Right forelimb (tissue), 1 donor: ENCODE results near the gene PIWIL1.

ENCODE experiments used
- DNase-seq: peaks from one replicate; pipeline ENCODE4 v3.0.0-alpha.2; 2018

Gene PIWIL1

GRCh38 chr12:130337488-130338303, at the start of gene PIWIL1:
Gene PIWIL1, plus strand, starts transcription at chr12:130337887. Its CDS starts 4,705 bp downstream, at chr12:130342592.
- no peak for DNase-seq

GRCh38 chr12:130288206-130288605, 49.5 kb upstream of the PIWIL1 start:
- DNase-seq = no peak

GRCh38 chr12:130288691-130289090, 49.0 kb upstream of the PIWIL1 start:
- no peak for DNase-seq

- DNase-seq = no peak
These were observed 47.6 kb upstream of the PIWIL1 start for GRCh38 chr12:130290114-130290513.

- DNase-seq = no peak
These were observed 39.2 kb upstream of the PIWIL1 start for GRCh38 chr12:130298322-130299021.

GRCh38 chr12:130299574-130299973, 38.1 kb upstream of the PIWIL1 start:
- no peak for DNase-seq

GRCh38 chr12:130300090-130300489, 37.6 kb upstream of the PIWIL1 start:
- DNase-seq = no peak

- no peak for DNase-seq
These were observed 36.8 kb upstream of the PIWIL1 start for GRCh38 chr12:130300737-130301535.

GRCh38 chr12:130301559-130301958, 36.1 kb upstream of the PIWIL1 start:
- peak; percentile 66 for DNase-seq

- no peak for DNase-seq
These were observed 33.9 kb upstream of the PIWIL1 start for GRCh38 chr12:130303781-130304180.

GRCh38 chr12:130307859-130308258, 29.8 kb upstream of the PIWIL1 start:
- DNase-seq = no peak

- DNase-seq = no peak
These were observed 29.3 kb upstream of the PIWIL1 start for GRCh38 chr12:130308393-130308792.

- DNase-seq = no peak
These were observed 21.4 kb upstream of the PIWIL1 start for GRCh38 chr12:130316251-130316650.

GRCh38 chr12:130320536-130320935, 17.2 kb upstream of the PIWIL1 start:
- DNase-seq = no peak

GRCh38 chr12:130322263-130322662, 15.4 kb upstream of the PIWIL1 start:
- no peak for DNase-seq

- no peak for DNase-seq
These were observed 7.0 kb upstream of the PIWIL1 start for GRCh38 chr12:130330685-130331084.

- DNase-seq = no peak
These were observed 6.5 kb upstream of the PIWIL1 start for GRCh38 chr12:130331146-130331545.

GRCh38 chr12:130333341-130333740, 4.3 kb upstream of the PIWIL1 start:
- no peak for DNase-seq

- no peak for DNase-seq
These were observed 3.3 kb upstream of the PIWIL1 start for GRCh38 chr12:130334399-130334798.

GRCh38 chr12:130334937-130335336, 2.8 kb upstream of the PIWIL1 start:
- no peak for DNase-seq

GRCh38 chr12:130335517-130336392, 1.9 kb upstream of the PIWIL1 start:
- DNase-seq = no peak

- DNase-seq = no peak
These were observed 782 bp upstream of the PIWIL1 start for GRCh38 chr12:130336723-130337487.
